LNCaP clone FGC (cell line): ENCODE data around the gene GKN1.

Experiments
- DNase-seq: peaks from one replicate; pipeline ENCODE4 v3.0.0-alpha.2; 2011; ENCODE audit warnings: low read depth
- H3K4me3 ChIP-seq: 2 replicates; pipeline ENCODE4 v1.5.1; 2011; ENCODE audit warnings: mild to moderate bottlenecking, low read depth, low read length, control low read depth
- CTCF ChIP-seq: IDR thresholded peaks from 2 replicates; pipeline ENCODE4 v1.5.1; 2012; ENCODE audit warnings: mild to moderate bottlenecking; ENCODE audit not compliant: control insufficient read depth, insufficient read depth; ENCODE audit errors: extremely low read depth

GKN1 gene

GRCh38 chr2:69012310-69013141 lies 38.1 kb downstream of the GKN1 start:
- no peak for DNase-seq
- TF ChIP-seq CTCF: peak; percentile 58
- H3K4me3 ChIP-seq: peak overlapping the region; percentile 62

DNA sequence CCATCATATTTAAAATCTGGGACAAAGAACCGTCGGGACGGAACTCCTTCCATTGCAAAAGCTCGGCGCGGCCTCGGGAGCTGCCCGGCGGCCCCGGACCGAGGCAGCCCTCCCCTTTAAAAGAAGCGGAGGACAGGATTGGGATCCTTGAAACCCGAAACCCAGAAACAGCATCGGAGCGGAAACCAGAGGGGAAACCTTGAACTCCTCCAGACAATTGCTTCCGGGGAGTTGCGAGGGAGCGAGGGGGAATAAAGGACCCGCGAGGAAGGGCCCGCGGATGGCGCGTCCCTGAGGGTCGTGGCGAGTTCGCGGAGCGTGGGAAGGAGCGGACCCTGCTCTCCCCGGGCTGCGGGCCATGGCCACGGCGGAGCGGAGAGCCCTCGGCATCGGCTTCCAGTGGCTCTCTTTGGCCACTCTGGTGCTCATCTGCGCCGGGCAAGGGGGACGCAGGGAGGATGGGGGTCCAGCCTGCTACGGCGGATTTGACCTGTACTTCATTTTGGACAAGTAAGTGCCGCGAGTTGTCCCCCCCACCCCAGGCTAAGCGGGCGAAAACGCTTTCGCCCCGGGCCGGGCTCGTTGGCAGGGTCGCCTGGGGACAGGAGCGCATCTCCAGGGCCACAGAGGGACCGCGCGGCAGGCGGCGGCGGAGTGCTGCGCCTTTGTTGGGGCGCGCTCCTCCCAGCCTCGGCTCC lies 38.9 kb downstream of the GKN1 start, which contains the start of gene ANTXR1:
Gene ANTXR1, plus strand, starts transcription at position 38 of the 698 bp plus-strand sequence. Its CDS starts 321 bp downstream, at position 359.
- peak within 1 kb of the TSS; percentile 62 for H3K4me3 ChIP-seq
- DNase-seq: no peak
- TF ChIP-seq CTCF: peak; percentile 16; the same call in 1 of the 2 replicates

DNA sequence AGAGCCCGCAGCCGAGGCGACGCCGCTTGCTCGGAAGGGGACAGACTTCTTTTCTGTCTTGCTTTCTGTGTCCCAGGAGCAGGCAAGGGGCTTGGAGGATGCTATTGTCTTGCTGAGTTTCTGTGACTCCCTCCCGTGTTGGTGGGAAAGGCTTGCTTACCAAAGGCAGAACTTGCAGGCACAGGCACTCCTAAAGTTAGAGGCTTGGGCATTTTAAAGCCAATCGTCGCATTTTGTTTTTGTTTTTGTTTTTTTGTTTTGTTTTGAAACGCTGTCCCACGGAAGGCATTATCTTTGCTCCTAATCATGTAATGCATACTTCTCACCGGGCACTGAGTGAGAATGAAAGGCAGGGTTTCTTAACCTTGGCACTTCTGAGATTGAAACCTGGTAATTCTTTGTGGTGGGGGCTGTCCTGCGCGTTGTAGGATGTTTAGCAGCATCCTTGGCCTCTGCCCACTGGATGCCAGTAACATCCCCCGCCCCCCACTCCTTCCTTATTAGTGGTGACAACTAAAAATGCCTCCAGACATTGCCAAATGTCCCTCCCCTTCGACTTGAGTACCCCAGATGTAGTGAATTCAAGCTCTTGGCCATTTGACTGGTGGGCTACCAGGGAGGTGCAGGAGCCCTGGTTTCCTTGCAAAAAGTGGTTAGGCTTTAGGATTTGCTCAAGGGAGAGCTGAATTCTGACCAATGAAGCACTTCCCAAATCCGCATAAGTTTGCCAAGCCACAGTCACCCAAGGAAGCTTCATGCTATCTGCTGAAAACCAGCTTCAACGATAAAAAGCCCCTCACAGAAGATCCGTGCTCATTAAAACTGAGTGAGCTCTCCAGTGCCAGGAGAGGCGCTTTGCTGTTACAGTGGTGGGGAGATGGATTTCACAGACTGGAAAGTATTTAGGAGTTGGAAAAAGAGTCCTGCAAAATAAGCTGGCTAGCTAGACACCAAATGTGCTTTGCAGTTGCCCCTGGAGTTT lies 39.7 kb downstream of the GKN1 start:
- DNase-seq: no peak
- no peak for TF ChIP-seq CTCF
- peak overlapping the region; percentile 62 for H3K4me3 ChIP-seq

GRCh38 chr2:69017080-69017479 lies 42.6 kb downstream of the GKN1 start:
- DNase-seq: no peak
- TF ChIP-seq CTCF: no peak
- H3K4me3 ChIP-seq: no peak overlapping the region

- H3K4me3 ChIP-seq: no peak overlapping the region
- DNase-seq: no peak
- no peak for TF ChIP-seq CTCF
Observed at GRCh38 chr2:69017835-69018234, 43.4 kb downstream of the GKN1 start.

DNA sequence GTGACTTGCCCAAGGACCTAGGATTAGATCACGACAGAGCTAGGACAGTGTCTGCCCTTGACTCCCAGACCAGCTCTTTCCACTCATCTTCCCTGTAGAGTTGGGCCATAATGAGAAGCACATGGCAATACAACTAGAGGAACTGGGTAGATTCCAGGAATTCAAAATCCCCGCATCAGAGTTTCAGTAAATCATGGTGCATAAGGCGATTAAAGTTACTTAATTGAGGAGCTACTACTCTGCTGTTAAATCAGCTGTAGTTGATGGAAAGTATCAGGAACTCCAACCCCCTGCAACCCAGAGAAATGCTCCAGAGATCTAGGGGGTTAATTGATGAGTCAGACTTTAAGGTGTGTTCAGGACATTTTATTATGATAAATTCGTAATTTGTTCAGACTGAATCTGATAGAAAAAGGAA lies 44.3 kb downstream of the GKN1 start:
- no peak overlapping the region for H3K4me3 ChIP-seq
- DNase-seq: no peak
- no peak for TF ChIP-seq CTCF
